Inflammatory macrophage treated with lipopolysaccharide for 1 hour (primary cell): Measurements from ENCODE around the gene RTBDN.

Source experiments
- DNase-seq, 2 donors: peaks; one replicate each; pipeline ENCODE4 v3.0.0-alpha.2; 2020 to 2022

The RTBDN gene

DNA sequence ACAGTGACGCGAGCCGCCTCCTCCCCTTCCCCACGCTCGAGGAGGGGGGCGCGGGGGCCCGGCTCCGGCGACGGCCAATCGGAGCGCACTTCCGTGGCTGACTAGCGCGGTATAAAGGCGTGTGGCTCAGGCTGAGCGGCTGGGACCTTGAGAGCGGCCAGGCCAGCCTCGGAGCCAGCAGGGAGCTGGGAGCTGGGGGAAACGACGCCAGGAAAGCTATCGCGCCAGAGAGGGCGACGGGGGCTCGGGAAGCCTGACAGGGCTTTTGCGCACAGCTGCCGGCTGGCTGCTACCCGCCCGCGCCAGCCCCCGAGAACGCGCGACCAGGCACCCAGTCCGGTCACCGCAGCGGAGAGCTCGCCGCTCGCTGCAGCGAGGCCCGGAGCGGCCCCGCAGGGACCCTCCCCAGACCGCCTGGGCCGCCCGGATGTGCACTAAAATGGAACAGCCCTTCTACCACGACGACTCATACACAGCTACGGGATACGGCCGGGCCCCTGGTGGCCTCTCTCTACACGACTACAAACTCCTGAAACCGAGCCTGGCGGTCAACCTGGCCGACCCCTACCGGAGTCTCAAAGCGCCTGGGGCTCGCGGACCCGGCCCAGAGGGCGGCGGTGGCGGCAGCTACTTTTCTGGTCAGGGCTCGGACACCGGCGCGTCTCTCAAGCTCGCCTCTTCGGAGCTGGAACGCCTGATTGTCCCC is 42.9 kb downstream of the RTBDN start, which contains the start of gene JUNB:
TSS of gene JUNB (plus strand) at position 142 of the 706 bp plus-strand sequence. CDS start at position 428, 286 bp downstream.
- peak; percentile 96 to 99 for DNase-seq

DNA sequence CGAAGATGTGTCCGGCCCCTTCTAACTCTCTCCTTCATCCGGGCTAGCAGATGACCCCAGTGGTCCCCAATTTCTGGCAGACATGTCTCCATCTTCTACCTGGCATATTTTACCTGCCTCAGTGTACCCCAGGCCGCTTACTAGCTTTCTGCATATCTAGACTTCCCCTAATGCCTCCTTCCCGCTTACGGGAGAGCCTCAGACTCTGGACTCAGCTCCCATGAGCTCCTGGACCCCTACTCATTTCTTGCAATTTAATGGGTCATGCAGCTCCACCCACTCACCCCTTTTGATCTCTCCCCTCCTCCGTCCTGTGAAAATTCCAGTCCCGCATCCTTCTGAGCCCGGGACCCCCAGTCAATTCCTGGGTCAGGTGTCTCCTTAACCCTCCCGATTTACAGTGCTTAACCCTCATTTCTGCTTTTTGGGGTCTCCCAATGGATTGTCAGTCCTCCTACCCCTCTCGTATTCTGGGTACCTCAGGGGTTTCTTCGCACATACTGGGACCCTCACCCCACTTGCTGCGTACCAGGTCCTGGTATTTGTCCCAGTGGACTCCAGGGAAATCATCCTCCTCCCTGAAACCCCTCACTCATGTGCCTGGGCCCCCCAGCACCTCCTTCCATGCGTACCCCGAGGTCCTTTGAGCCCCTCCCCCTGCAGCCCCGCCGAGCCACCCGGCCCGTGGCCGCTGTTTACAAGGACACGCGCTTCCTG is 43.6 kb downstream of the RTBDN start:
- DNase-seq: peak in 1 of 2 donors; percentile 29

DNA sequence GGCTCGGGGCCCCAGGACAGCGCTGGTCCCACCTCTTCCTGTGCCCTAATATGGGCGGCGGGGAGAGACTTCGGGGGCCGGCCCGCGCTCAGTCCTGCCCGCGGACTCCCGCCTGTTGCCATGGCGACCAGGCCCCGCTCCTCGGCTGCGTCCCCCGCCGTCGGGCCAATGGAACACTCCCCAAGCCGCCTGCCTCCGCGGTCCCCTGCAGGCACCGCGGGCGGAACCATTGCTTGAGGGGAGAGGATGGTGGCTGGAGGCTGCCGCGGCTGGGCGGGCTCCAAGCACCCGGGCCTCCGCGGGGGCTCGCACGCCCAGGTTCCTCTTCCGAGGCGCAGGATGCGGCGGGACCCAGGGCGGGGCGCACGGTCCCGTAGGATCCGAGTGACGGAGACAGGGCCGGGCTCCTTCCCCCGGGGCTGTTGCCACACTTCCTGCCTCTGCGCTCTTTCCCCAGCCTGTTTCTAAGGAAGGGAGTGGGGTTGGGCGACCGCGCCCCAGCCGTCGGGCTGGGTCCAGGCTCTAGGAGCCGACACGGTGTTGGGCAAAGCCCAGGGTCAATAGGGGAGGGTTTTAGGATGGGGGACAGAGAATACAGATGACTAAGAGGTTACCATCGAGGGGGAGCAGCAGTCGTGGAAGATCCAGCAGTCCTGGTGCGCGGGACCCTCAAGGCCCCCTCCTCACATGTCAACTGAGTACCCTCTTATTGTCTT is 44.3 kb downstream of the RTBDN start:
- peak; percentile 97 to 98 for DNase-seq

DNA sequence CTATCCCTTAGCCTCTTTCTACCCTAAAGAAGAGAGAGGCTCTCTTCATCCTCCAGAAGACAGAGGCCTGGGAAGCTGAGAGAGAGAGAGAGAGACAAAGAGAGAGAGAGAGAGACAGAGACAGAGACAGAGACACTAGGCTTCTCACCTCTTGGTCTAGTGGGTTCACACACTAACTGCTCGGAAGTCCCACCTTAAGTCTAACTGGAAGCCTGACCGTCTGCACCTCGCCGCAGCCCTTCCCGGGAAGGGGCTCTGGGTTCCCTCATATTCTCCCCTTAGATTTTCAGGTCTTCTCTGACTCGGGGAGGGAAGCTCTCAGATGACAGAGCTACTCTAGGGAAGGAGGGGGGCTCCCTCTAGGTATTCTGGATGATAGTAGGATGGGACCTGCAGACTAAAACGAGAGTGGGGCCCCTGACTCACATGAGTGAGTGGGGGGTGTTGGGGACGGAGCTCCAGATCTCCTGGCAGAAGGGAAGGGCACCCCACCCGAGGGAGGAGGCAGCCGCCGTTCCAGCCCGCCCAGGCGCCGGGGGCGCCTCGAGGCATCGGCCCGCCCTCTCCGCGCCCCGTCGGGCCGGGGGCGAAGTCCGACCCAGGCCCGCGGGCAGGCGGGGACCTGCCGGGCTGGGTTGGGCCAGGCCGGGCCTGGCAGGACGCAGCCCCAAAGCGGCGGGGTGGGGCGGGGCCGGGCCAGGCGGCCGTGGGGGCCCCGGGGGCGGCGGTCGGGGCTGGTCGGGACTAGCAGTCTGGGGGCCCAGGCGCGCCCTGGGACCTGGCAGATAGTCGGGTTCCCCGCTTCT is 45.1 kb downstream of the RTBDN start:
- DNase-seq: peak in 1 of 2 donors; percentile 51

DNA sequence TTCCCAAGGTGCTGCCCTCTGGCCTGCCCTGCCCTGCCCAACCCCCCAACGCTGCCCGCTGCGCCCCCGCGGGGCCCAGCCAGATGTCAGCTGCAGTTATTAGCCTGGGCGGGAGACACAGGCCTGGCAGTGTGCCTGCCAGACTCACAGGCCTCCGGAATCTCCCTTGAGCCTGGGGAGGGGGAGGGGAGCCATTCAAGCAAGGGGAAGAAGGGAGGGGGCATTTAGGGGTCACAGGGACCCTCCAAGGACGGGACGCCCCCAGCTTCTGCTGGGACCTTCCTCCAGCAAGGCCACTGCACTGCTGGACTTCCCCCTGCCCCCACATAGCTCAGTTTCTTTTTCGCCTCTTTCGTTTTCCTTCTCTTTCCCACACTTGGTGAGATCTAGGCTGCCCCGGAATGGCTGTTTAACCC is 45.7 kb downstream of the RTBDN start:
- DNase-seq: peak; percentile 91 to 97

DNA sequence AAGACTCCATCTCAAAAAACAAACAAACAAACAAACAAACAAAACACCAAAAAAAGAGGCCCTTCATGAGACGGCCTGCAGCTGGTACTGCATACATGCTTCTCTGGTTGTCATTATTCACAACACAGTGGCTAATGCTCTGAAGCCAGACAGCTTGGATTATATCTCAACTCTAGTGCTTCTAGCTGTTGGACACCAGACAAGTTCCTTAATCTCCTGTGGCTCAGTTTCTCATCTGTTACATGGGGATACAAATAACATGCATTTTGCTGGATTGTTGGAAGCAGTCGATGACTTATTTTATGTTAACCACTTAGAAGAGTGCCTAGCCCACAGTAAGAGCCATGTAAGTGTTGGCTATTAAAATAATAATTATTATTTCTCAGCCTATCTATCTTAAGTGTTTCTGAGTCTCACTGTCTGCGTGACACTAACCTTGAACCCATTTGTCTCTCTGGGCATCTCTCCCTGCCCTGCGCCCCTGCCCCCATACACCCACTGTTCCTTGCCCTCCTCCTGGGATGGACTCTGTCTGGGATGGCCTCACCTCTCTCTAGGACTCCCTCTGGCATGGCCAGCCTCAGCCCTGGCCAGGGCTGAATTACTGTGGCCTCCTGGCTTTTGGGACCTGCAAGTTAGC is 46.2 kb downstream of the RTBDN start:
- peak in 1 of 2 donors; percentile 17 for DNase-seq

DNA sequence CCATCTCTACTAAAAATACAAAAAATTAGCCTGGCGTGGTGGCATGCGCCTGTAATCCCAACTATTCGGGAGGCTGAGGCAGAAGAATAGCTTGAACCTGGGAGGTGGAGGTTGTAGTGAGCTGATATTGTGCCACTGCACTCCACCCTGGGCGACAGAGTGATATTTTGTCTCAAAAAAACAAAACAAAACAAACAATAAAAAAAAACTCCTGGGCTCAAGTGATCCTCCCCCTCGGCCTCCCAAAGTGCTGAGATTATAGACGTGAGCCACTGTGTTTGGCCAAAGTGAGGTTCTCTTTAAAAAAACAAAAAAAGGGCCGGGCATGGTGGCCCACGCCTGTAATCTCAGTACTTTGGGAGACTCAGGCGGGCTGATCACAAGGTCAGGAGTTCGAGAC is 46.9 kb downstream of the RTBDN start:
- DNase-seq: no peak

DNA sequence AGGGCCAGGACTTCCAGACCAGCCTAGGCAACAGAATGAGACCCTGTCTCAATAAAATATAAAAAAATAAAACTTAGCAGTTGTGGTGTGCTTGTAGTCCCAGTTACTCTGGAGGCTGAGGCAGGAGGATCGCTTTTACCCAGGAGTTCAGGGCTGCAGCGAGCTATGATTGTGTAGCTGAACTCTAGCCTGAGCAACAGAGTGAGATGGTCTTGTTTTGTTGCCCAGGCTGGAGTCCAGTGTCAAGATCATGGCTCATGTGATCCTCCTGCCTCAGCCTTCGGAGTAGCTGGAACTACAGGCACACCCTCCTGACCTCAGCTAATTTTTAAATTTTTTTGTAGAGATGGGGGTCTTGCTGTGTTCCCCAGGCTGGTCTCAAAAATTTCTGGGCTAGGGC is 47.4 kb downstream of the RTBDN start:
- DNase-seq: no peak

DNA sequence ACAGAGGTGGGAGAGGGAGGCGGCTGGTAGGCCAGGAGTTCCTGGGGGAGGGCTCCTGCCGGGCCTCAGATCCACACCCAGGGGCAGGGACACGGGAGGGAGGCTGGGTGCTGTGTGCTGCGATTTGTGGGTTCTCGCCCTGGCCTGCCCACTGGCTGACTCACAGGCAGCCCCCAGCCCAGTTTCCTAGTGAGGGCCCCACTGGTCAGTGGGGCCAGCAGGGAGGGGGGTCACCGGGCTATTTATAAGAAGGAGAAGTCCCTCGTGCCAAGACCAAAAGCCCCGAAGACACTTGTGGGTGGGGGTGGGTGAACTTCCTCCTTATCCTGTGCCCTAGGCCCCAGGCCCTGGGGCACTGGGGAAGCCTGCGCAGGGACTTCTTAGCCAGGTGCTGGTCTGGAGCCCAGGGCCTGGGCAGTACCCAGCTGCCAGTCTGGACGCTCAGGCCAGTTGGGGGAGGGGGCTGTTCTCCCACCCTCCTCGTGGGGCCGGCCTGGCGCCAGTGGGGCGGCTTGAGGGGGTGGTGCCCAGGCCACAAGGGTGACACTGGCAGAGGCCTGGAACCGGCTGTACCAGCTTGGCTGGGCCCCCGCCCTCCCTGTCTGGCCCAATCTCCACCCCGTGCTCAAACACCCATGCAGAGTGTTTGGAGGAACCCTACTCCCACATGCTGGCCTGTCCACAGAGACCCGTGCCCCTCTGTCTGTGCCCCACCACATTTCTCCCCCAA is 48.1 kb downstream of the RTBDN start:
- peak; percentile 86 to 97 for DNase-seq

DNA sequence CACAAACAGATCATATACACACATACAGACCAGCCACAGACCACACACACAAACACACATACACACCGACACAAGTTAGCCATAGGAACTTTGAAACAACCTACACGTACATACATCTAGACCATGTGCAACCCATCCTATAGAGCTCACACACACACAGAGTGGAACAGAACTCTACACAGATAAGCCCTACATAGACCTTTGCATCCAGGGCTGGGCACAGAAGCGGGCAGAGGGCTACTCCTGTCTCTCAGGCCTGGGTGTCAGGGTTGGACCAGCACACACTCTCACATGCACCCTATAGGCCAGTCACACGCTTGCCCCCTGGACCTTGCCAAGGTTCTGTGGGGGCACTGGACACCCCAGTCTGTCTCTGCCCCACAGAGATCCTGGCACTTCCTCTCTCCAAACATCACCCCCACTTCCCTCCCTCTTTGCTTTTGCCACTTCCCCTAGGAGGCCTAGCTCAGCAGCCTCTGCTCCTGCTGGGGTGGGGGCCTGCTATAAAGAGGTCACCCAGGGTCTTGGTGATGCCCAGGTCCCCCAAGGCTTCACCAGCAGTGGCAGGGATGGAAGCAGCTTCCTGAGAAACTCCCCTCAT is 48.8 kb downstream of the RTBDN start:
- DNase-seq: peak; percentile 66 to 70

DNA sequence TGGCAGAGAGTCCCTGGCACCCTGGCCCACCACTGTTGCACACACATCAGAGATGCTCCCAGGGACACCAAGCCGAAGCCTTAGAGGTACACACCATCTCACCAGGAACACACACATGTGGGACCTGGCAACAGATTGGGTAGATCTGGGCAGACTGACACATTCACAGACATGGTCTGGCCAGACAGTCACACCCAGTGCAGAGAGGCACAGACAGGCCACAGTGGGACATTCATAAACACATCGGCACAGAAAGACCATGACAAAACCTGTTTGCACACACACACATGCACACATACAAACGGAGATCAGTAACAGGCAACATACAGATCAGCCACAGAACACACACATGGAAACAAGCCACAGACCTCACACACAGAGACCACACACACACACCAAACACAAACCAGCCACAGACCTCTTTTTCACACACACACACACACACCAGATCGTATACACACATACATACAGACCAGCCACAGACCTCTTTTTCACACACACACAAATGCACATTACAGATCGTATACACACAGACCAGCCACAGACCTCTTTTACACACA is 49.4 kb downstream of the RTBDN start:
- DNase-seq: peak in 1 of 2 donors; percentile 6

DNA sequence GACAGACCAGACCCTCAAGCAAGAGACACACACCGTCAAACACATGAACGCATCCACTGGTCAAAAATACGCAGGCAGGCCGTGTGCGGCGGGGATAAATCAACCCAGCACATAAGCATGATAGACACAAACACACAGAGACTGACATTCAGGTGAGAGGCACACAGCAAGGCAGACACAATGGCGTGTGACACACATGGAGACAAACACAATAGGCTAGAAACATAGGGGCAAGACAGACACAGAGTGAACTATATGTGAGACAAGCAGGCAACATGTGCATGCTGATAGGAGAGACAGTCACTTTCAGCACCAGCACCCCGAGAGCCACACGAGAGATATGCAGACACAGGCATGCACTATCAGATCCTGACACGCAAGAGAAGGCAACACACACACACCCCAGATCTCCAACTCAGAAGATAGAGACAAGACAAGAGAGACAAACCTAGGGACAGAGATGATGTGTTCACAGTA is 49.9 kb downstream of the RTBDN start:
- peak in 1 of 2 donors; percentile 4 for DNase-seq

DNA sequence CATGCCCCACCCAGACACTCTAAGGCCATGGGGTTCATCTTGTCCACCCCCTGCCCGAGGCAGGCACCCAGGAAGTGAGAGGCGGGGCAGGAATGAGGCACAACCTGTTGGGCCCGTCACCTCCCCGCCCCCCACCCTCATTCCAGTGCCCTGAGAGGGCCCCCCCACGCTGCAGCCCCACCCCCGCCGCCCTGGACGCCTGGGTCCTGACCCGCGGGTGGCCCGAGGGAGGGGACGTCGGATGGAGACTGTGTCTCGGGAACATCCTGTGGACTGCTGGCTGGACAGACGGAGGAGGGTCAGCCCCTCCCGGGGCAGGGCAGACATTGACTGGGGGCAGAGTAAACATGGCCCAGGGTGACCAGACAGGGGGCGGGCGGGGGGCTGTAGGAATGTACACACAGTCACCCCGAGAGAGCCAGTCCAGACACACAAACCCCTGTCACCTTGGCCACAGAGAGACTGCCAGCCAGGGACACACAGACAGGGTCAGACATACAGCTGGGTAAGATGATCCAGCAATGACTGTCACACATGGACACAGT is 50.5 kb downstream of the RTBDN start:
- DNase-seq: peak in 1 of 2 donors; percentile 9

DNA sequence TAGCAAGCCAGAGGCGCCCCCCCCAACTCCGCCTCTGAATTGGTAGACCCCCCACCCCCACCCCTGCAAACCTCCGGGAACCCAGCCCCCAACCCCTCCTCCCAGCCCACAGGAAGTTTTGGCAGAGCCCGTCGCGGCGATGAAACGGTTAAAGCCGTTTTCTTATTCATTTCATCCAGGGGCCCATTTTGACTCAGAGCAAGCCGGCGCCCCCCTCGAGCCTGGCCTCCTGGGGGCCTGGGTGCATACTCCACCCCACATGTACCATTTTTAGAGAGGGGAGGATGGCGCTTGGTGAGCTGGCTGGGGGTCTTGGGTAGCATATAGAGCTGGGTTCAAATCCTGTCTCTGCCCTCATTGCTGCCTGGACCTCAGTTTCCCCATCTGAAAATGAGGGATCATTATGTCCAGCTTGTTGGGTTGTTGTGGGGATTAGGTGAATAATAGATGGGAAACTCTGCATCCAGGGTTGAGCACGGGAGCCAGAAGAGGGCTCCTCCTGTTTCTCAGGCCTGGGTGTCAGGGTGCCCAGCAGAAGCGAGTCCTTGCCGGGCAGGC is 51.0 kb downstream of the RTBDN start:
- DNase-seq: no peak

DNA sequence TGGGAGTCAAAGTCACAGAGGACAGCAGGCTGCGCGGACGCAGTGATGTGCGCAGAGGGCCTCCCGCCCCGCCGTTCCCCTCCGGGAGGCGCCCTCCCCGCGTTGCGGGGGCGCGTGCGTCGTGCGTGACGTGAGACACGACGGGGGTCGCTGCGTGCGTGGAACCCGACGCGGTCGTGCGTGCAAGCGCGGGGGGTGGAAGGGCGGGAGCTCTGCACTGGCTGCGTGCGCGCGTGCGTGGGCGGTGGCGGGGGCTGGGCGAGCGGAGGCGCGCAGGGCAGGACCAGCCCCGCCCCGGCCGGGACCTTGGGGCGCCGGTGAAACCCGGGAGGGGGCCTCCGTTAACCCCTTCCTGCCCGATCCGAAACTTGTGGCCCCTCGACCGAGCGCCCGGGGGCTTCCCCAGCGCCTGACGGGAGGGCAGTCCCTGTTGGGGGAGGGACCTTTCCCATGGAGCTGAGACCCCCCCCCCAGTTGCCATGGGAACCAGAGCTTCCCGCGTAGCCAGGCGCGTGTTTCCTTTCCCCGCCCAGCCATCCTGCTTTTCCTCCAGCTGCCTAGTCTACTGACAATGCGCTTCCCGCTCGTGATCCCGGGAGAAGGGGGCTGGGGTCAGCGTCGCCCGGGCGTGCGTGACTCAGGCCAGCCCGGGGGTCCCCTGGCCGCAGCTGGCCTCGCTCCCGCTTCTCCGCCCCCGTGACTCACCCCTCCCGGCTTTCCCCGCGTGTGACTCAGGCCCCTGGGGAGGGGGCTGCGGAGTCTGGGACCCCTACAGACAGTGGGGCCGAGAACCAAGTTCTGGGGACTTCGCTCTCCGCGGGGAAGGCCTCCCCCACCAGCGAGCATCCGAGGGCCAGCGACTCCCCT is 51.7 kb downstream of the RTBDN start:
- peak; percentile 41 to 56 for DNase-seq

DNA sequence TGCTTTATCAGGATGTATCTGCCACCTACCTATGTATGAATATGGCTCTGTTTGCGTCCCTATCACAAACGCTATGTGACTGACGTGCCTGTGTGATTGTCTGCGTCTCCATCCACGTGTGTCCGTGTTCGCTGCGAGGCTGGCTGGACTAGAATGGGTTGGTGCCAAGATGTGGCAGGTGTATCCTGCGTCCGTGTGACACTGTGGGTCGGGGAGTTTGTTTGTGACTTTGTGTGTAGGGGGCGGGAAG is 52.3 kb downstream of the RTBDN start:
- no peak for DNase-seq

DNA sequence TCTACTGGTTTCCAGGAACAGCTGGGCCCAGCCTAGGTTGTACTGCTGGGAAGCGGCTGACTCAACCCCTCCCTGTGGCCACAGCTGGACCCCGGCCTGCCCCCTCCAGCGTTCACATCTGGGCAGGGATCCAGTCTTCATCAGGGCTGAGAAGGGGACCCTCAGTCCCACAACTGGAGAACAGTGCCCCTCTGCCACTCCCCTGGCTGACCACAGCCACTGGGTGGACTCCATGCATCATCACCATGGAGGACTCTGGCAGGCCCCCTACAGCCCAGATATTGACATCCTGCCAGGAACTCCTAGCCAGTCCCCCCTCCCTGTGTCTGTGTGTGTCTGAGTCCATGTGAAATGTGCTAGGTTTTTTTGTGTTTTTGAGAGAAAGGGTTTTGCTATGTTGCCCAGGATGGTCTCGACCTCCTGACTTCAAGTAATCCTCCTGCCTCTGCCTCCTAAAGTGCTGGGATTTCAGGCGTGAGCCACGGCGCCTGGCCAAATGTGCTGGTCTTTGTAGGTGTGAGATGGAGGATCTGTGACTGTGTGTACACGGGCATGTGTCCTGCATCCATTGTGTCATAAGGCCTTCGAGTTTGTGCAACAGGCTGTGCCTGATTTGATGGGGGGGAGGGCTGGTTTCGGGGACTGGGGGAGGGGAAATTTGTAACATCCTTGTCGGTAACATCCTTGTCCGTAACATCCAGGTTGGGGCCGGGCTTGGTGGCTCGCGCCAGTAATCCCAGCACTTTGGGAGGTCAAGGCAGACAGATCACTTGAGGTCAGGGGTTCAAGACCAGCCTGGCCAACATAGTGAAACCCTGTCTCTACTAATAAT is 55.0 kb downstream of the RTBDN start:
- DNase-seq: no peak

DNA sequence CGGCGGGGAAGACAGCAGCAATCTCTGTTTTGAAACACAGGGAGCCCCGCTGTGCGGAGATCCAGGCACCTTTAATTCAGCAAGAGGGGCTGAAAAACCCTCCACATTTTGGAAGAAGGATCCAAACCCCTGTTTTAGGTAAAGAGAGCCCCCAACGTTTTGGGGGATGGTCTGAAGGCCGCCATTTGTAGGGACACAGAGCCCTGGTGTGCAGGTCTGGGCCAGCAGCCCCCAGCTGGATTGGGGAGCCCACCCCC is 55.5 kb downstream of the RTBDN start:
- DNase-seq: no peak
